ENCODE data around the gene PLPP7. TPM values are rescaled to one million over a fixed set of nuclear protein-coding genes. Genes with fewer than 3 reads are reported as not detected.

The PLPP7 gene
- total RNA-seq, 1 experiment from 2014 or later = 0.56 TPM

Other genes with a start within 250 kb of the PLPP7 start
- gene AIF1L, start 193.2 kb upstream of the PLPP7 start, total RNA-seq (2014; rRNA removed; shearing (Covaris generic)) = 0.50 and 1.0 TPM in 2 replicates
- 22.1 and 27.1 TPM in 2 replicates for gene NUP214, start 164.1 kb upstream of the PLPP7 start, total RNA-seq (2014; rRNA removed; shearing (Covaris generic))
- gene FAM78A, start 13.2 kb upstream of the PLPP7 start, total RNA-seq (2014; rRNA removed; shearing (Covaris generic)) = 1.3 and 2.4 TPM in 2 replicates
- gene PRRC2B, start 104.4 kb downstream of the PLPP7 start, total RNA-seq (2014; rRNA removed; shearing (Covaris generic)) = 35.6 and 49.9 TPM in 2 replicates
- 7.8 and 9.6 TPM in 2 replicates for gene POMT1, start 213.2 kb downstream of the PLPP7 start, total RNA-seq (2014; rRNA removed; shearing (Covaris generic))
- gene UCK1, start 241.5 kb downstream of the PLPP7 start, total RNA-seq (2014; rRNA removed; shearing (Covaris generic)) = 43.6 and 49.1 TPM in 2 replicates